Left ventricle myocardium inferior (tissue), 1 donor: ENCODE results near the gene AVEN. TPM values are rescaled to one million over a fixed set of nuclear protein-coding genes. Genes with fewer than 3 reads are reported as not detected.

Experiments
- DNase-seq: peaks from one replicate; pipeline ENCODE4 v3.0.0-alpha.2; 2020
- H3K27ac ChIP-seq: fragments of 200-600 bp; replicated peaks from 2 replicates; pipeline ENCODE4 v1.8.0; 2021
- H3K27me3 ChIP-seq: fragments of 200-600 bp; 2 replicates; pipeline ENCODE4 v1.8.0; 2021; ENCODE audit warnings: low read depth
- H3K36me3 ChIP-seq: fragments of 200-600 bp; 2 replicates; pipeline ENCODE4 v1.8.0; 2021
- H3K4me1 ChIP-seq: fragments of 200-600 bp; 2 replicates; pipeline ENCODE4 v1.8.0; 2021
- H3K4me3 ChIP-seq: fragments of 200-600 bp; 2 replicates; pipeline ENCODE4 v1.8.0; 2021; ENCODE audit warnings: mild to moderate bottlenecking, moderate library complexity
- H3K9me3 ChIP-seq: fragments of 200-600 bp; replicated peaks from 2 replicates; pipeline ENCODE4 v1.8.0; 2021
- intact Hi-C: fragments of 100-400 bp; cut with micrococcal nuclease; formaldehyde crosslinking; loops from one replicate; pipeline ENCODE4 v1.11.0; 2022
- total RNA-seq: library from RNA; stranded (reverse); fragmentation: NEBNext Ultra II Directional; extraction: Animal tissue kit (Norgen Biotek cat#: 25700); gene quantifications from one replicate; pipeline ENCODE4 v1.2.1, GENCODE V29; 2021
- TF ChIP-seq, protein P1 (sequence below): fragments of 200-600 bp; IDR thresholded peaks from 2 replicates; pipeline ENCODE4 v1.8.0; 2021; ENCODE audit warnings: antibody characterized with exemption, mild to moderate bottlenecking, borderline replicate concordance
- donor health status: DM: no; HTN: yes; CAD: no; lungs with severe emphysema.

AVEN gene
- total RNA-seq, 1 donor from 2014 or later, result 25.3 TPM

DNA sequence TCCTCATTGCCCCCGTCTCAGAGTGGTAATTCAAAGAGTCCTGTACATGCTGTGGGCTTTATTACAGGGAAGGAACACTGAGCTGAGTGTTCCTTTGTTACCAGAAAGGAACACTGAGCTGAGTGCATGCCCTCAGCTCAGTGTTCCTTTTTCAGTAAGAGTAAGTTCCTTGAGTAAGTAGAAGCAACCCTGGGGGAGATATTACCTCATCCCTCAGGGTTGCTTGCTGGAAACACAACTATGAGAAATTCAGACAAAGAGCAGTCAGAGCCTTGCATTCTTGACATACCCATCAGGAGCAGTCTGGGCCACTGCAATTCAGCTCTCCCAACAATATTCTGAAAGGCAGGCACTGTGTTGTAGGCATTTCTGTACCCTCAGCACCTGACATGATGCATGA is 53.7 kb downstream of the AVEN start:
- TF ChIP-seq, protein P1, sequence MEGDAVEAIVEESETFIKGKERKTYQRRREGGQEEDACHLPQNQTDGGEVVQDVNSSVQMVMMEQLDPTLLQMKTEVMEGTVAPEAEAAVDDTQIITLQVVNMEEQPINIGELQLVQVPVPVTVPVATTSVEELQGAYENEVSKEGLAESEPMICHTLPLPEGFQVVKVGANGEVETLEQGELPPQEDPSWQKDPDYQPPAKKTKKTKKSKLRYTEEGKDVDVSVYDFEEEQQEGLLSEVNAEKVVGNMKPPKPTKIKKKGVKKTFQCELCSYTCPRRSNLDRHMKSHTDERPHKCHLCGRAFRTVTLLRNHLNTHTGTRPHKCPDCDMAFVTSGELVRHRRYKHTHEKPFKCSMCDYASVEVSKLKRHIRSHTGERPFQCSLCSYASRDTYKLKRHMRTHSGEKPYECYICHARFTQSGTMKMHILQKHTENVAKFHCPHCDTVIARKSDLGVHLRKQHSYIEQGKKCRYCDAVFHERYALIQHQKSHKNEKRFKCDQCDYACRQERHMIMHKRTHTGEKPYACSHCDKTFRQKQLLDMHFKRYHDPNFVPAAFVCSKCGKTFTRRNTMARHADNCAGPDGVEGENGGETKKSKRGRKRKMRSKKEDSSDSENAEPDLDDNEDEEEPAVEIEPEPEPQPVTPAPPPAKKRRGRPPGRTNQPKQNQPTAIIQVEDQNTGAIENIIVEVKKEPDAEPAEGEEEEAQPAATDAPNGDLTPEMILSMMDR, result no peak
- H3K4me1 ChIP-seq, result peaks cover 12% of the 10 kb centered on the region
- H3K4me3 ChIP-seq, result no peak overlapping the region
- H3K36me3 ChIP-seq, result no peaks in the 10 kb centered on the region
- H3K9me3 ChIP-seq, result no peaks in the 10 kb centered on the region
- intact Hi-C loops, result no loop called here
- no peak for DNase-seq
- no peaks in the 10 kb centered on the region for H3K27me3 ChIP-seq
- H3K27ac ChIP-seq, result no peak overlapping the region

DNA sequence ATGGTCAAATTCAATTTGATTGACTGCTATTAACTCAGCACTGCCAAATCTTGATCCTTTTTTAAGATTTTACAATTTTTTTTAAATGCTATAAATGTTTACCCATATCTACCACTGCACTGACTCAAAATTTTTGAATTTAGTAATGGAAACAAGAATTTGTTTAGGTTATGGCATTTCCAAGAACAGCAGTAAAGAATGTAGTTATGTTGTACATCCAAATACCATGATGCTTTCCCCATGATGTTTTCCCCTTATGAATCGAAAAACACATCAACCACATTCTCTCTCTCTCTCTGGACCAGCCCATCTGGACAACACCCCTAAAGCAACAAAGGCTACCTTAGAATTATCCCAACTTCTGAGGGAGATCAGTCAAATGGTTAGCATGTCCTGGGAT is 56.5 kb downstream of the AVEN start:
- TF ChIP-seq, protein P1, result no peak
- DNase-seq, result no peak
- no peaks in the 10 kb centered on the region for H3K27me3 ChIP-seq
- peaks cover 7% of the 10 kb centered on the region for H3K4me1 ChIP-seq
- H3K9me3 ChIP-seq, result no peaks in the 10 kb centered on the region
- no peak overlapping the region for H3K4me3 ChIP-seq
- H3K27ac ChIP-seq, result no peak overlapping the region
- intact Hi-C loops, result no loop called here
- H3K36me3 ChIP-seq, result no peaks in the 10 kb centered on the region

DNA sequence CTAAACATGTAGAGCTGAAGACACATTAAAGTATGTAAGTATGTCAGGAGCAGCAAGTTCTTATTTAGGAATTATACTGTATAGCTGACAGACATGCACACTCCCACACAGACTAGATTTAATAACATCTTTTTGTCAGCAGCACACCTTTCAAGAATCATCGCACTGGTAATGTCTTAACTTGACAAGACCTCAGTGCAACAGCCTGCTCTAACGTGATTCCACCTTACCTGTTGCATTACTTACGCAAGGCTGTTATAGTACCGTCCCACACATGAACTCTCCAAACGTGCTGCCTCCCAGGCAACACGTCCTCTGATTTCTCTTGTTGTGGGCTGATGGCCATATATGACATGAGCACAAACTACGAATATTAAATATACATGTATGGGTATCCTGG is 58.8 kb downstream of the AVEN start:
- no peak overlapping the region for H3K4me3 ChIP-seq
- H3K36me3 ChIP-seq, result no peaks in the 10 kb centered on the region
- no peak overlapping the region for H3K27ac ChIP-seq
- no peaks in the 10 kb centered on the region for H3K9me3 ChIP-seq
- H3K4me1 ChIP-seq, result peaks cover under 1% of the 10 kb centered on the region
- no peaks in the 10 kb centered on the region for H3K27me3 ChIP-seq
- DNase-seq, result no peak
- TF ChIP-seq, protein P1, result no peak
- intact Hi-C loops, result no loop called here

DNA sequence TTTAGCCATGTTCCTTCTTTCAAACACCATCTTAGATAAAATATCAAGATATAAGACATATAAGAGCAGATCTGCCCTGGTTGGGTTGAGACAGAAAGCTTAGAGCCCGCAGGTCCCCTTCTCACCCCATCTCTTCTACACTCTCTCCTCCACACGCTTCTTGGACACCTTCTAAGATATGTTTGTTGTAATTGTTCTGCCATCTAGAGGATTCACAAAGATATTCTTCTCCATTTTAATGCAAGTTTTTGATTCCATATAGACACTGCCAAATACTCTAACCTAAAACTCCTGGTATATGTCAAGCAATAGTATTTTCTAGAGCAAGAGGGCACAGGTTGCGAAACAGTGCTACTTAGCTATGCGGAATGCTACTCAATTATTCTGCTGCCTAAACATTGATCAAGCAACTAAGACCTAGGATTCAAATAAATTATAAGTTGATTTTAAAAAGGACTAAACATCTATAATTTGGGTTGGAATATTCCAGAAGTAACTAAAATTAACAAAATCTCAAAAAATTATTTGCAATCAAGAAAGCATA is 63.9 kb downstream of the AVEN start:
- DNase-seq, result no peak
- no peaks in the 10 kb centered on the region for H3K27me3 ChIP-seq
- H3K36me3 ChIP-seq, result no peaks in the 10 kb centered on the region
- H3K4me3 ChIP-seq, result no peak overlapping the region
- intact Hi-C loops, result no loop called here
- H3K27ac ChIP-seq, result no peak overlapping the region
- no peaks in the 10 kb centered on the region for H3K4me1 ChIP-seq
- TF ChIP-seq, protein P1, result no peak
- no peaks in the 10 kb centered on the region for H3K9me3 ChIP-seq

DNA sequence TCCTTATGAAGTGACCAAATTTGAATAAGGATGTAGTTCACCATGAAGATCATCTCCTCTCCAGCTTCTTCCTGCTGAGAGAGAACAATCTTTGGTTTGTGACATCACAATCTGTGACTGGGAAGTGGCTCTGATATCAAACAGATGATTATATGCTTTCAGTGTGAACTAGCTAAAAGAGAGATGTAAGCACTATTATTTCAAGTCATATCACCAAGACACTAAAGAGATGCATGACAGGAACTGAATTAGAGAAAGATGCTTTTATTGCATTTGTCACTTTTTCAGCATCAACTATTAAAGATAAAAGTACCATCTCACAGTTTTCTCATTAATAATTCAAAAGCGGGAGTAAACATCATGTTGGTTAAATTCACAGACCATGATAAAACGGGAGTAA is 67.2 kb downstream of the AVEN start:
- intact Hi-C loops, result no loop called here
- TF ChIP-seq, protein P1, result no peak
- Histone ChIP-seq H3K36me3 (no peaks in the 10 kb centered on the region), H3K27me3 (no peaks in the 10 kb centered on the region), H3K4me3 (no peak overlapping the region), H3K4me1 (peaks cover 3% of the 10 kb centered on the region), H3K27ac (no peak overlapping the region), H3K9me3 (no peaks in the 10 kb centered on the region)
- no peak for DNase-seq

DNA sequence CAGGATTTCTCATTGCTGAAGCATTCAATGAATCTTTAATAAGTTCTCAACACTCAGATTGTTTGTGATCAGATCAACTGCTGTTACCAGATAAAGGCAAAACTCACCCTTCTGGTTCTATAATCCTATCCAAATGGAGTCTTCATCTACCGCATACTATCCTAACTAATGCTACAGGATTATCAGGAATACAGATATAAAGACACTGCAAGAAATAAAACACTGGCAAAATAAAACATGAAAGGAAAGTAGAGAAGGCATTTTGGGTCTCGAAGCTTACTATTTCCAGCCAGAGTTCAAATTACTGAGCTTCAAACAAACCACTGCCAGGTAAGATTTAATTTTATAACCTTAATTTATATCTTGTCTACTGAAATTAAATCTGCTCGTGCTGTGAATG is 70.2 kb downstream of the AVEN start:
- H3K27me3 ChIP-seq, result no peaks in the 10 kb centered on the region
- H3K4me1 ChIP-seq, result peaks cover 3% of the 10 kb centered on the region
- no peak overlapping the region for H3K4me3 ChIP-seq
- TF ChIP-seq, protein P1, result no peak
- H3K36me3 ChIP-seq, result no peaks in the 10 kb centered on the region
- DNase-seq, result no peak
- H3K27ac ChIP-seq, result no peak overlapping the region
- H3K9me3 ChIP-seq, result no peaks in the 10 kb centered on the region
- intact Hi-C loops, result loop anchor here (5.0 kb wide), 1 partner anchor 227 kb away; no protein-coding TSS in a partner anchor
